HCT116 (cell line): ENCODE data around the gene COLEC11. TPM values are rescaled to one million over a fixed set of nuclear protein-coding genes. Genes with fewer than 3 reads are reported as not detected.

Source experiments
- ATAC-seq: fragments of 200-7000 bp; cut with Tn5 transposase; 2 replicates; pipeline ENCODE4 v1.9.1; 2020; ENCODE audit warnings: mild to moderate bottlenecking, moderate library complexity
- BruUV-seq: library from RNA; stranded (reverse); fragments of 400-500 nt; replicated peaks from 2 replicates; lab custom pipeline; 2021; lab: Mats Ljungman, UMichigan
- CTCF ChIA-PET: fragments of 300-600 bp; sonication (Branson Sonifier 250); formaldehyde crosslinking; loops from one replicate; lab custom pipeline; 2021; ENCODE audit warnings: antibody characterized with exemption; lab: Charles Lee
- POLR2A ChIA-PET: fragments of 300-600, 350-600 bp; sonication (Branson Sonifier 250); formaldehyde crosslinking; loops from one replicate; lab custom pipeline; 2021; ENCODE audit warnings: antibody characterized with exemption; lab: Charles Lee
- RAD21 ChIA-PET, 2 experiments: fragments of 300-600 bp; sonication (Branson Sonifier 250); formaldehyde crosslinking; loops; one replicate each; lab custom pipeline; 2023; ENCODE audit warnings: low total read pairs in 2 of 2; ENCODE audit not compliant: uncharacterized antibody in 2 of 2, unreplicated experiment in 2 of 2, low non-redundant PET in 1 of 2; lab: Charles Lee
- DNase-seq: peaks from one replicate; pipeline ENCODE4 v3.0.0-alpha.2; 2010; ENCODE audit warnings: low read depth, low spot score
- H2AFZ ChIP-seq: fragments of 200-600 bp; shearing (Covaris generic), sonication (generic); 2 replicates; pipeline ENCODE4 v1.6.1; 2017; ENCODE audit warnings: low read depth, mixed run types, mixed read lengths, antibody characterized with exemption, low read length; ENCODE audit not compliant: poor library complexity, severe bottlenecking
- H3K27ac ChIP-seq: 2 replicates; pipeline ENCODE4 v1.5.1; 2012; ENCODE audit warnings: low read depth, low read length
- H3K27me3 ChIP-seq: fragments of 200-600 bp; sonication (generic); 2 replicates; pipeline ENCODE4 v1.6.1; 2016; ENCODE audit warnings: mixed run types, low read length, mixed read lengths; ENCODE audit not compliant: insufficient read depth
- H3K36me3 ChIP-seq, 2 experiments: fragments of 200-500 bp in 1 of 2; fragments of 200-600 bp in 1 of 2; sonication (Bioruptor generic) in 1 of 2; sonication (generic) in 1 of 2; 2 replicates each; pipeline versions ENCODE4 v1.5.1 to v1.6.1; 2014 to 2016; ENCODE audit warnings: low read length in 2 of 2, inconsistent platforms in 1 of 2, mixed read lengths in 1 of 2, mixed run types in 1 of 2; ENCODE audit not compliant: insufficient read depth in 2 of 2, control insufficient read depth in 1 of 2
- H3K4me1 ChIP-seq, 2 experiments: fragments of 200-600 bp in 1 of 2; sonication (generic) in 1 of 2; 2 replicates each; pipeline versions ENCODE4 v1.5.1 to v1.6.1; 2012 to 2017; ENCODE audit warnings: low read length in 2 of 2, inconsistent platforms in 1 of 2, mild to moderate bottlenecking in 1 of 2, mixed read lengths in 1 of 2, mixed run types in 1 of 2, moderate library complexity in 1 of 2; ENCODE audit not compliant: insufficient read depth in 2 of 2, control insufficient read depth in 1 of 2
- H3K4me2 ChIP-seq: fragments of 200-600 bp; sonication (generic); 2 replicates; pipeline ENCODE4 v1.6.1; 2017; ENCODE audit warnings: mixed run types, low read length, mixed read lengths
- H3K4me3 ChIP-seq, 2 experiments: fragments of 200-600 bp in 1 of 2; sonication (generic) in 1 of 2; replicated peaks in 1 of 2; 2 replicates each; pipeline ENCODE4 v1.5.1; 2011 to 2016; ENCODE audit warnings: low read length in 2 of 2, control low read depth in 1 of 2, low read depth in 1 of 2, mild to moderate bottlenecking in 1 of 2, mixed read lengths in 1 of 2, mixed run types in 1 of 2
- H3K79me2 ChIP-seq: fragments of 200-600 bp; sonication (generic); 2 replicates; pipeline ENCODE4 v1.6.1; 2017; ENCODE audit warnings: mild to moderate bottlenecking, mixed run types, low read length, moderate library complexity, mixed read lengths; ENCODE audit not compliant: insufficient read depth
- H3K9ac ChIP-seq: fragments of 200-600 bp; sonication (generic); 2 replicates; pipeline ENCODE4 v1.6.1; 2016; ENCODE audit warnings: low read length, mixed read lengths
- H3K9me2 ChIP-seq: fragments of 200-600 bp; sonication (generic), shearing (Covaris generic); 2 replicates; pipeline ENCODE4 v1.6.1; 2017; ENCODE audit warnings: mixed run types, mild to moderate bottlenecking, moderate library complexity; ENCODE audit not compliant: insufficient read depth
- H3K9me3 ChIP-seq, 2 experiments: fragments of 200-500 bp in 1 of 2; fragments of 200-600 bp in 1 of 2; sonication (Bioruptor generic) in 1 of 2; sonication (generic) in 1 of 2; 2 replicates each; pipeline ENCODE4 v1.6.1; 2014 to 2017; ENCODE audit warnings: low read length in 2 of 2, mixed read lengths in 2 of 2, inconsistent platforms in 1 of 2, low read depth in 1 of 2, mild to moderate bottlenecking in 1 of 2, mixed run types in 1 of 2, moderate library complexity in 1 of 2; ENCODE audit not compliant: control insufficient read depth in 1 of 2, insufficient read depth in 1 of 2
- H4K20me1 ChIP-seq: fragments of 200-600 bp; sonication (generic), shearing (Covaris generic); 2 replicates; pipeline ENCODE4 v1.6.1; 2017; ENCODE audit warnings: mixed run types, mild to moderate bottlenecking, moderate library complexity; ENCODE audit not compliant: insufficient read depth
- CEBPB ChIP-seq: IDR thresholded peaks from 2 replicates; pipeline ENCODE4 v1.6.1; 2012; ENCODE audit warnings: low read depth
- EGR1 ChIP-seq: IDR thresholded peaks from 2 replicates; pipeline ENCODE4 v1.6.1; 2012; ENCODE audit warnings: low read depth
- ELF1 ChIP-seq: IDR thresholded peaks from 2 replicates; pipeline ENCODE4 v1.6.1; 2012; ENCODE audit warnings: low read depth, borderline replicate concordance
- EZH2phosphoT487 ChIP-seq: fragments of 200-600 bp; IDR thresholded peaks from 2 replicates; pipeline ENCODE4 v1.6.1; 2018; ENCODE audit warnings: antibody characterized with exemption, borderline replicate concordance
- JUND ChIP-seq: IDR thresholded peaks from 2 replicates; pipeline ENCODE4 v1.6.1; 2012
- POLR2AphosphoS5 ChIP-seq: IDR thresholded peaks from 2 replicates; pipeline ENCODE4 v1.6.1; 2011; ENCODE audit warnings: mild to moderate bottlenecking, low read depth, low read length, moderate library complexity
- RAD21 ChIP-seq: IDR thresholded peaks from 2 replicates; pipeline ENCODE4 v1.6.1; 2012; ENCODE audit warnings: low read depth, mild to moderate bottlenecking
- SRF ChIP-seq: IDR thresholded peaks from 2 replicates; pipeline ENCODE4 v1.6.1; 2012; ENCODE audit warnings: low read depth
- TCF7L2 ChIP-seq: IDR thresholded peaks from 2 replicates; pipeline ENCODE4 v1.7.0; 2011; ENCODE audit warnings: borderline replicate concordance, inconsistent platforms; ENCODE audit not compliant: insufficient read depth, insufficient read length; ENCODE audit errors: extremely low read depth
- YY1 ChIP-seq: IDR thresholded peaks from 2 replicates; pipeline ENCODE4 v1.6.1; 2011; ENCODE audit warnings: low read length, low read depth, moderate library complexity, mild to moderate bottlenecking; ENCODE audit not compliant: insufficient replicate concordance; ENCODE audit errors: extremely low read depth
- ZFX ChIP-seq: fragments of 450-650 bp; IDR thresholded peaks from 2 replicates; pipeline ENCODE4 v1.6.1; 2017
- intact Hi-C: fragments of 100-400 bp; cut with micrococcal nuclease; formaldehyde crosslinking; loops from 2 replicates; pipeline ENCODE4 v1.10.0; 2022
- total RNA-seq: library from RNA; stranded (reverse); gene quantifications from one replicate; pipeline ENCODE4 v1.2.1, GENCODE V29; 2021; ENCODE audit not compliant: unreplicated experiment
- TF ChIP-seq, protein P1 (sequence below): IDR thresholded peaks from 2 replicates; pipeline ENCODE4 v1.6.1; 2011; ENCODE audit warnings: mild to moderate bottlenecking, low read length, moderate library complexity; ENCODE audit not compliant: insufficient replicate concordance; ENCODE audit errors: extremely low read depth
- TF ChIP-seq, protein P2 (sequence below): IDR thresholded peaks from 2 replicates; pipeline ENCODE4 v1.6.1; 2012

Gene COLEC11
- total RNA-seq, 1 experiment from 2014 or later = 0.15 TPM

- TF ChIP-seq, protein P1, sequence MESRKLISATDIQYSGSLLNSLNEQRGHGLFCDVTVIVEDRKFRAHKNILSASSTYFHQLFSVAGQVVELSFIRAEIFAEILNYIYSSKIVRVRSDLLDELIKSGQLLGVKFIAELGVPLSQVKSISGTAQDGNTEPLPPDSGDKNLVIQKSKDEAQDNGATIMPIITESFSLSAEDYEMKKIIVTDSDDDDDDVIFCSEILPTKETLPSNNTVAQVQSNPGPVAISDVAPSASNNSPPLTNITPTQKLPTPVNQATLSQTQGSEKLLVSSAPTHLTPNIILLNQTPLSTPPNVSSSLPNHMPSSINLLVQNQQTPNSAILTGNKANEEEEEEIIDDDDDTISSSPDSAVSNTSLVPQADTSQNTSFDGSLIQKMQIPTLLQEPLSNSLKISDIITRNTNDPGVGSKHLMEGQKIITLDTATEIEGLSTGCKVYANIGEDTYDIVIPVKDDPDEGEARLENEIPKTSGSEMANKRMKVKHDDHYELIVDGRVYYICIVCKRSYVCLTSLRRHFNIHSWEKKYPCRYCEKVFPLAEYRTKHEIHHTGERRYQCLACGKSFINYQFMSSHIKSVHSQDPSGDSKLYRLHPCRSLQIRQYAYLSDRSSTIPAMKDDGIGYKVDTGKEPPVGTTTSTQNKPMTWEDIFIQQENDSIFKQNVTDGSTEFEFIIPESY = no peak
- TF ChIP-seq, protein P2, sequence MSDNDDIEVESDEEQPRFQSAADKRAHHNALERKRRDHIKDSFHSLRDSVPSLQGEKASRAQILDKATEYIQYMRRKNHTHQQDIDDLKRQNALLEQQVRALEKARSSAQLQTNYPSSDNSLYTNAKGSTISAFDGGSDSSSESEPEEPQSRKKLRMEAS = no peak
- TF ChIP-seq CEBPB (no peak), ELF1 (no peak), SRF (no peak), RAD21 (no peak), JUND (no peak), EGR1 (no peak), EZH2phosphoT487 (no peak), TCF7L2 (no peak), ZFX (no peak), POLR2AphosphoS5 (no peak), YY1 (no peak)
- no peaks in the 10 kb centered on the region for H4K20me1 ChIP-seq
- RAD21 ChIA-PET = no interaction called here
- CTCF ChIA-PET = no interaction called here
- H2AFZ ChIP-seq = no peak overlapping the region
- intact Hi-C loops = no loop called here
- no TSS peak for BruUV-seq
- H3K9ac ChIP-seq = no peak overlapping the region
- POLR2A ChIA-PET = no interaction called here
- no peaks in the 10 kb centered on the region for H3K9me2 ChIP-seq
- H3K79me2 ChIP-seq = no peaks in the 10 kb centered on the region
- no peaks in the 10 kb centered on the region for H3K27me3 ChIP-seq
- no peaks in the 10 kb centered on the region; a peak in 1 of 4 replicates for H3K4me1 ChIP-seq
- DNase-seq = no peak
- no peaks in the 10 kb centered on the region for H3K36me3 ChIP-seq
- H3K4me2 ChIP-seq = no peak overlapping the region
- no peak overlapping the region for H3K27ac ChIP-seq
- ATAC-seq = no peak
- H3K4me3 ChIP-seq = no peak overlapping the region
- H3K9me3 ChIP-seq = no peaks in the 10 kb centered on the region
These were observed 4.3 kb downstream of the COLEC11 start for GRCh38 chr2:3598912-3599854.
